Measurements from ENCODE around the gene RFX8.

DNA sequence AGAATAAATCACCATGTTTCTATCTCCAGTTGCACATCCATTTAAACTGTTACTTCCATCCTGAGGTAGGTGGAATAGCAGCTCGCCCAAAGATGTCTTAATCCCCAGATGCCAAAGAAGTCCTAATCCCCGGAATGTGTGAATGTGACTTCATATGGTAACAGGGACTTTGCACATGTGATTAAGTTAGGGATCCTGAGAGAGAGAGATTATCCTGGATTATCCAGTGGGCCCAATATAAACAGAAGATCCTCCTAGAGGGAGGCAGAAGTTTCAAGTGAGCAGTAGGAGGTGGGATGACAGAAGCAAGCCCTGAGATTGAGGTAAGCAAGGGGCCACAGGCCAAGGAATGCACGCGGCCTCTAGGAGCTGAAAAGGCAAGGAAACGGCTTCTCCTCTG lies 107.4 kb downstream of the RFX8 start:
- TF ChIP-seq POLR2A (IDR thresholded peaks at IDR 0.05), result no peak
- TF ChIP-seq, protein P1, sequence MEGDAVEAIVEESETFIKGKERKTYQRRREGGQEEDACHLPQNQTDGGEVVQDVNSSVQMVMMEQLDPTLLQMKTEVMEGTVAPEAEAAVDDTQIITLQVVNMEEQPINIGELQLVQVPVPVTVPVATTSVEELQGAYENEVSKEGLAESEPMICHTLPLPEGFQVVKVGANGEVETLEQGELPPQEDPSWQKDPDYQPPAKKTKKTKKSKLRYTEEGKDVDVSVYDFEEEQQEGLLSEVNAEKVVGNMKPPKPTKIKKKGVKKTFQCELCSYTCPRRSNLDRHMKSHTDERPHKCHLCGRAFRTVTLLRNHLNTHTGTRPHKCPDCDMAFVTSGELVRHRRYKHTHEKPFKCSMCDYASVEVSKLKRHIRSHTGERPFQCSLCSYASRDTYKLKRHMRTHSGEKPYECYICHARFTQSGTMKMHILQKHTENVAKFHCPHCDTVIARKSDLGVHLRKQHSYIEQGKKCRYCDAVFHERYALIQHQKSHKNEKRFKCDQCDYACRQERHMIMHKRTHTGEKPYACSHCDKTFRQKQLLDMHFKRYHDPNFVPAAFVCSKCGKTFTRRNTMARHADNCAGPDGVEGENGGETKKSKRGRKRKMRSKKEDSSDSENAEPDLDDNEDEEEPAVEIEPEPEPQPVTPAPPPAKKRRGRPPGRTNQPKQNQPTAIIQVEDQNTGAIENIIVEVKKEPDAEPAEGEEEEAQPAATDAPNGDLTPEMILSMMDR (IDR thresholded peaks at IDR 0.05), result no peak
- no peak for TF ChIP-seq EP300 (IDR thresholded peaks at IDR 0.05; ENCODE audit: low read depth)

All from transverse colon (tissue), 3 donors.